OCI-LY3 (cell line): ENCODE results near the gene BCO1.

ENCODE experiments used
- H2AFZ ChIP-seq: fragments of 200-600, 300-600 bp; shearing (Covaris generic); 2 replicates; pipeline ENCODE4 v1.6.0; 2014; ENCODE audit warnings: antibody characterized with exemption, low read depth, low read length
- H3K27ac ChIP-seq: fragments of 200-600, 300-600 bp; sonication (generic); 2 replicates; pipeline ENCODE4 v1.5.1; 2014; ENCODE audit warnings: mild to moderate bottlenecking, low read length, moderate library complexity, mixed read lengths
- H3K27me3 ChIP-seq: fragments of 200-600, 300-600 bp; sonication (generic); 2 replicates; pipeline ENCODE4 v1.6.1; 2014; ENCODE audit warnings: low read depth, low read length, mixed read lengths
- H3K36me3 ChIP-seq: fragments of 200-600, 300-600 bp; sonication (generic); replicated peaks from 2 replicates; pipeline ENCODE3; 2014; ENCODE audit warnings: low read depth, low read length, mixed read lengths
- H3K4me1 ChIP-seq: fragments of 300-600, 200-600 bp; sonication (generic); 2 replicates; pipeline ENCODE4 v1.6.1; 2014; ENCODE audit warnings: low read length, mixed read lengths
- H3K4me2 ChIP-seq: fragments of 200-600, 300-600 bp; sonication (generic); 2 replicates; pipeline ENCODE4 v1.6.1; 2014; ENCODE audit warnings: low read length, mixed read lengths
- H3K4me3 ChIP-seq: fragments of 300-600, 200-600 bp; sonication (generic); 2 replicates; pipeline ENCODE4 v1.5.1; 2014; ENCODE audit warnings: antibody characterized with exemption, mild to moderate bottlenecking, low read length, moderate library complexity
- H3K79me2 ChIP-seq: fragments of 300-600, 200-600 bp; shearing (Covaris generic); 2 replicates; pipeline ENCODE4 v1.6.1; 2014; ENCODE audit warnings: mild to moderate bottlenecking, low read length, mixed read lengths
- H3K9ac ChIP-seq: fragments of 300-600, 200-600 bp; shearing (Covaris generic); 2 replicates; pipeline ENCODE4 v1.6.0; 2014; ENCODE audit warnings: mild to moderate bottlenecking, low read length, moderate library complexity
- H3K9me3 ChIP-seq: fragments of 200-600, 300-600 bp; shearing (Covaris generic); 2 replicates; pipeline ENCODE4 v1.6.1; 2014; ENCODE audit warnings: low read length, mixed read lengths; ENCODE audit not compliant: insufficient read depth
- H4K20me1 ChIP-seq: fragments of 200-600, 300-600 bp; sonication (generic); 2 replicates; pipeline ENCODE4 v1.6.1; 2016; ENCODE audit warnings: low read length, mixed read lengths; ENCODE audit not compliant: insufficient read depth
- CTCF ChIP-seq: fragments of 200-600, 300-600 bp; sonication (generic); IDR thresholded peaks from 2 replicates; pipeline ENCODE4 v1.5.1; 2014; ENCODE audit warnings: antibody characterized with exemption, low read length, low read depth
- EZH2phosphoT487 ChIP-seq: fragments of 200-600 bp; shearing (Covaris generic); IDR thresholded peaks from 2 replicates; pipeline ENCODE4 v1.6.1; 2018; ENCODE audit warnings: antibody characterized with exemption, mixed run types, low read depth

Gene BCO1

GRCh38 chr16:81239367-81240121 lies 1.1 kb downstream of the BCO1 start:
- H3K4me2 ChIP-seq, result no peak overlapping the region
- peaks cover 12% of the 10 kb centered on the region for H3K4me1 ChIP-seq
- H3K9me3 ChIP-seq, result no peaks in the 10 kb centered on the region
- no peak overlapping the region for H3K4me3 ChIP-seq
- no peaks in the 10 kb centered on the region for H3K36me3 ChIP-seq
- H2AFZ ChIP-seq, result no peak overlapping the region
- no peak overlapping the region for H3K9ac ChIP-seq
- H3K27me3 ChIP-seq, result peaks cover 8% of the 10 kb centered on the region
- no peak overlapping the region for H3K27ac ChIP-seq
- TF ChIP-seq EZH2phosphoT487 (no peak), CTCF (no peak)
- no peaks in the 10 kb centered on the region for H3K79me2 ChIP-seq
- no peaks in the 10 kb centered on the region for H4K20me1 ChIP-seq

- TF ChIP-seq EZH2phosphoT487 (no peak), CTCF (no peak)
- no peaks in the 10 kb centered on the region for H4K20me1 ChIP-seq
- no peaks in the 10 kb centered on the region for H3K9me3 ChIP-seq
- H3K9ac ChIP-seq, result no peak overlapping the region
- no peak overlapping the region for H2AFZ ChIP-seq
- no peak overlapping the region for H3K27ac ChIP-seq
- no peak overlapping the region for H3K4me3 ChIP-seq
- peaks cover 12% of the 10 kb centered on the region for H3K4me1 ChIP-seq
- H3K79me2 ChIP-seq, result no peaks in the 10 kb centered on the region
- H3K36me3 ChIP-seq, result no peaks in the 10 kb centered on the region
- no peak overlapping the region for H3K4me2 ChIP-seq
- peaks cover 18% of the 10 kb centered on the region for H3K27me3 ChIP-seq
Measured at GRCh38 chr16:81241706-81242105, 3.2 kb downstream of the BCO1 start.

GRCh38 chr16:81242977-81243618 lies 4.6 kb downstream of the BCO1 start:
- H3K9me3 ChIP-seq, result no peaks in the 10 kb centered on the region

More at GRCh38 chr16:81242977-81243618, 4.6 kb downstream of the BCO1 start:
- H4K20me1 ChIP-seq, result no peaks in the 10 kb centered on the region
- H3K36me3 ChIP-seq, result no peaks in the 10 kb centered on the region
- peaks cover 6% of the 10 kb centered on the region for H3K4me1 ChIP-seq
- no peak overlapping the region for H3K9ac ChIP-seq
- no peak overlapping the region for H3K4me2 ChIP-seq
- H3K79me2 ChIP-seq, result no peaks in the 10 kb centered on the region
- H3K4me3 ChIP-seq, result no peak overlapping the region
- H3K27me3 ChIP-seq, result peaks cover 22% of the 10 kb centered on the region
- TF ChIP-seq EZH2phosphoT487, result no peak
- TF ChIP-seq CTCF, result no peak
- no peak overlapping the region for H3K27ac ChIP-seq
- no peak overlapping the region for H2AFZ ChIP-seq
